Measurements from ENCODE around the gene SFXN4.

The SFXN4 gene

GRCh38 chr10:119166564-119166963 is 1.1 kb upstream of the SFXN4 start:
- TF ChIP-seq YY1 (IDR thresholded peaks at IDR 0.05; ENCODE audit: low read depth) (no peak), EP300 (IDR thresholded peaks at IDR 0.05; ENCODE audit: borderline replicate concordance) (no peak), EGR1 (IDR thresholded peaks at IDR 0.05) (no peak), USF1 (IDR thresholded peaks at IDR 0.05) (no peak), ZBTB7A (IDR thresholded peaks at IDR 0.05; ENCODE audit: low read depth) (no peak), RAD21 (IDR thresholded peaks at IDR 0.05; ENCODE audit: low read depth) (no peak), CREB1 (IDR thresholded peaks at IDR 0.05; ENCODE audit: low read depth) (no peak), CEBPB (IDR thresholded peaks at IDR 0.05) (no peak), TEAD4 (IDR thresholded peaks at IDR 0.05) (no peak), TAF1 (IDR thresholded peaks at IDR 0.05; ENCODE audit: low read depth) (no peak), TCF12 (IDR thresholded peaks at IDR 0.05; ENCODE audit: low read depth) (no peak)

- TF ChIP-seq RAD21 (IDR thresholded peaks at IDR 0.05; ENCODE audit: low read depth) (no peak), EGR1 (IDR thresholded peaks at IDR 0.05) (no peak), CEBPB (IDR thresholded peaks at IDR 0.05) (no peak), TEAD4 (IDR thresholded peaks at IDR 0.05) (no peak), YY1 (IDR thresholded peaks at IDR 0.05; ENCODE audit: low read depth) (no peak), CREB1 (IDR thresholded peaks at IDR 0.05; ENCODE audit: low read depth) (no peak), TAF1 (IDR thresholded peaks at IDR 0.05; ENCODE audit: low read depth) (no peak), NFIC (IDR thresholded peaks at IDR 0.05) (no peak)
Observed at GRCh38 chr10:119166118-119166500, 595 bp upstream of the SFXN4 start.

- TF ChIP-seq NFIC (IDR thresholded peaks at IDR 0.05) (no peak), TCF12 (IDR thresholded peaks at IDR 0.05; ENCODE audit: low read depth) (no peak), USF1 (IDR thresholded peaks at IDR 0.05) (no peak), EGR1 (IDR thresholded peaks at IDR 0.05) (no peak), MAX (IDR thresholded peaks at IDR 0.05) (0 out of 2 replicates have a peak, but pooled peaks have one; percentile 3)
Observed at GRCh38 chr10:119162452-119163092, 2.9 kb downstream of the SFXN4 start.

GRCh38 chr10:119161680-119162451 is 3.6 kb downstream of the SFXN4 start:
- TF ChIP-seq MAX (IDR thresholded peaks at IDR 0.05), result peak; percentile 63
- no peak for TF ChIP-seq NFIC (IDR thresholded peaks at IDR 0.05)
- TF ChIP-seq TEAD4 (IDR thresholded peaks at IDR 0.05), result no peak

GRCh38 chr10:119159332-119159731 is 6.2 kb downstream of the SFXN4 start:
- TF ChIP-seq FOXM1 (IDR thresholded peaks at IDR 0.05; ENCODE audit: borderline replicate concordance, low read depth), result no peak
- no peak for TF ChIP-seq TEAD4 (IDR thresholded peaks at IDR 0.05)
- TF ChIP-seq YY1 (IDR thresholded peaks at IDR 0.05; ENCODE audit: low read depth), result no peak
- no peak for TF ChIP-seq EGR1 (IDR thresholded peaks at IDR 0.05)
- no peak for TF ChIP-seq TAF1 (IDR thresholded peaks at IDR 0.05; ENCODE audit: low read depth)
- no peak for TF ChIP-seq RAD21 (IDR thresholded peaks at IDR 0.05; ENCODE audit: low read depth)
- no peak for TF ChIP-seq MAX (IDR thresholded peaks at IDR 0.05)
- TF ChIP-seq USF1 (IDR thresholded peaks at IDR 0.05), result no peak
- TF ChIP-seq EP300 (IDR thresholded peaks at IDR 0.05; ENCODE audit: borderline replicate concordance), result no peak

- no peak for TF ChIP-seq EP300 (IDR thresholded peaks at IDR 0.05; ENCODE audit: borderline replicate concordance)
- no peak for TF ChIP-seq EGR1 (IDR thresholded peaks at IDR 0.05)
- TF ChIP-seq CREB1 (IDR thresholded peaks at IDR 0.05; ENCODE audit: low read depth), result no peak
- no peak for TF ChIP-seq RAD21 (IDR thresholded peaks at IDR 0.05; ENCODE audit: low read depth)
Observed at GRCh38 chr10:119153661-119154060, 11.9 kb downstream of the SFXN4 start.

- TF ChIP-seq TCF12 (IDR thresholded peaks at IDR 0.05; ENCODE audit: low read depth), result no peak
- TF ChIP-seq FOXM1 (IDR thresholded peaks at IDR 0.05; ENCODE audit: borderline replicate concordance, low read depth), result no peak
- no peak for TF ChIP-seq ZBTB7A (IDR thresholded peaks at IDR 0.05; ENCODE audit: low read depth)
- no peak for TF ChIP-seq CREB1 (IDR thresholded peaks at IDR 0.05; ENCODE audit: low read depth)
- TF ChIP-seq MAX (IDR thresholded peaks at IDR 0.05), result no peak
- TF ChIP-seq TAF1 (IDR thresholded peaks at IDR 0.05; ENCODE audit: low read depth), result no peak
- TF ChIP-seq CEBPB (IDR thresholded peaks at IDR 0.05), result no peak
- no peak for TF ChIP-seq RAD21 (IDR thresholded peaks at IDR 0.05; ENCODE audit: low read depth)
- no peak for TF ChIP-seq USF1 (IDR thresholded peaks at IDR 0.05)
- TF ChIP-seq REST (IDR thresholded peaks at IDR 0.05; ENCODE audit: low read depth), result no peak
- TF ChIP-seq YY1 (IDR thresholded peaks at IDR 0.05; ENCODE audit: low read depth), result no peak
- TF ChIP-seq NFIC (IDR thresholded peaks at IDR 0.05), result no peak
- TF ChIP-seq TEAD4 (IDR thresholded peaks at IDR 0.05), result no peak
Observed at GRCh38 chr10:119153041-119153440, 12.5 kb downstream of the SFXN4 start.
